Aorta (tissue), 5 donors: ENCODE results near the gene HS6ST3. TPM values are rescaled to one million over a fixed set of nuclear protein-coding genes. Genes with fewer than 3 reads are reported as not detected.

ENCODE experiments used
- ATAC-seq: fragments of 200-7000 bp; cut with Tn5 transposase; one replicate; pipeline ENCODE4 v1.9.1; 2022; ENCODE audit warnings: moderate library complexity; ENCODE audit not compliant: low FRiP score
- DNase-seq, 2 donors: peaks; one replicate each; pipeline ENCODE4 v3.0.0-alpha.2; 2020
- H3K27ac ChIP-seq, 2 donors: one replicate each; pipeline ENCODE4 v1.5.1; 2013; ENCODE audit warnings: low read length in 2 of 2, mild to moderate bottlenecking in 2 of 2, moderate library complexity in 2 of 2, control low read depth in 1 of 2, inconsistent platforms in 1 of 2, low read depth in 1 of 2
- H3K27me3 ChIP-seq, 2 donors: one replicate each; pipeline ENCODE4 v1.6.1; 2013; ENCODE audit warnings: control low read depth in 1 of 2, low read length in 1 of 2, mild to moderate bottlenecking in 1 of 2, moderate library complexity in 1 of 2; ENCODE audit not compliant: insufficient read depth in 2 of 2, control insufficient read depth in 1 of 2
- H3K36me3 ChIP-seq, 2 donors: one replicate each; pipeline ENCODE4 v1.6.1; 2013; ENCODE audit warnings: control low read depth in 1 of 2, low read length in 1 of 2, mild to moderate bottlenecking in 1 of 2; ENCODE audit not compliant: insufficient read depth in 2 of 2, control insufficient read depth in 1 of 2
- H3K4me1 ChIP-seq, 2 donors: one replicate each; pipeline ENCODE4 v1.6.1; 2013; ENCODE audit warnings: low read length in 2 of 2, control low read depth in 1 of 2, mild to moderate bottlenecking in 1 of 2, moderate library complexity in 1 of 2; ENCODE audit not compliant: insufficient read depth in 2 of 2, control insufficient read depth in 1 of 2
- H3K4me3 ChIP-seq, 2 donors: one replicate each; pipeline ENCODE4 v1.5.1; 2013; ENCODE audit warnings: low read length in 2 of 2, control low read depth in 1 of 2, mild to moderate bottlenecking in 1 of 2
- H3K9me3 ChIP-seq: one replicate; pipeline ENCODE4 v1.6.1; 2013; ENCODE audit warnings: mild to moderate bottlenecking, low read length; ENCODE audit not compliant: control insufficient read depth
- WGBS, 2 donors: extraction: QIAGEN DNeasy Blood & Tissue Kit; methylation state at CpG; one replicate each; pipeline ENCODE4 v1.1.7; 2013; 5-methylcytosine and 5-hydroxymethylcytosine counted together
- intact Hi-C, 2 donors: fragments of 100-400 bp; cut with DNase I; formaldehyde crosslinking; loops; one replicate each; pipeline versions ENCODE4 v1.14.2 to v1.15.0; 2022
- polyA plus RNA-seq, 2 donors: library from polyadenylated mRNA; stranded (reverse); fragments of 200-250 nt; gene quantifications; one replicate each; pipeline ENCODE4 v1.2.3, GENCODE V29; 2013
- total RNA-seq, 2 donors: library from RNA; stranded (reverse); fragmentation: NEBNext Ultra II Directional; extraction: Animal tissue kit (Norgen Biotek cat#: 25700); gene quantifications; one replicate each; pipeline ENCODE4 v1.2.1, GENCODE V29; 2021
- donor health status: healthy with polysubstance abuse.
- donor health status: Bipolar disorder and iron deficiency.
- donor health status: DM: no; HTN: no; CAD: no.
- donor health status: DM: no; HTN: no; CAD: no.
- donor health status: DM: yes; HTN: yes; CAD: no.

The HS6ST3 gene
- total and polyA plus RNA-seq, 4 donors: under 0.01 to 4.9 (median 0.34) TPM

DNA sequence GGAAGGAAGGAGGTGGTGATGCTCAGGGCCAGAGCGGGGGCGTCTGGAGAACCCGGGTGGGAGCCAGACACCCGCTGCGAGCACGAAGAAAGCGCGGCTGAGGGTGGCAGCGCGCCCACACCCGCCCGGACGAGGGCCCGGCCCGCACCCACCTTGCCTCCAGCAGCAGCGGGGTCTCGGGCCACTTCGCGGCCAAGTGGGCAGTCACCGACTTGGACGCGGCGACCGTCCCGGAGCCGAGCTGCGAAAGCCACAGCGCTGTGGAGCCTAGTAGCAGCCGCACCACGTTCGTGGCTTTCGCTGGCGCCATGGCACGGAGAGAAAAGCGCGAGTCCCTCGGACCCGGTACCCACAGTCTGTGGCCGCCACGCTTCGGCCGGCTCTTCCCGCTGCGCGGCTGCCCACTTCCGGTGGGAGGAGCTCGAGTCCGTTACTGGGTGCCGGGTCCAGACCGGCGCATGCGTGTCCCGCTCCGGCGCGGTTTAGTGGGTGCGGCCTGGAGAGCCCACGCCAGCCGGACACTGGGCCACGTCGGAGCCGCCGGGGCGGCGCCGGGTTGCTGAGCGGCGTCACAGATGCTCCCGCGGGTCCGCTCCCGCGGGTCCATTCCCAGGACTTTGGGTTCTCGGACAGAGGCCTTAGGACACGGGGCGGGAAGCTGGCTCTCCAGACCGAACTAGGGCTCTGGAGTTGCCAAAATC lies 36.8 kb upstream of the HS6ST3 start, which contains the start of gene UGGT2:
Gene UGGT2, minus strand, starts transcription at position 399 of the 701 bp plus-strand sequence. Its CDS starts 89 bp downstream, at position 310.
- Histone ChIP-seq H3K27me3 (no peaks in the 10 kb centered on the region), H3K36me3 (no peaks in the 10 kb centered on the region), H3K9me3 (no peaks in the 10 kb centered on the region), H3K4me1 (no peaks in the 10 kb centered on the region), H3K27ac (peak within 1 kb of the TSS; percentile 36 to 89), H3K4me3 (peak within 1 kb of the TSS; percentile 89 to 98)
- peak; percentile 96 to 99 for DNase-seq
- ATAC-seq: peak; percentile 100
- 0 to 1% methylated on average over 71 to 77 of the region's 77 CpGs for WGBS, 2 donors
- intact Hi-C loops: no loop called here

- no peak for ATAC-seq
These were observed 24.1 kb upstream of the HS6ST3 start for GRCh38 chr13:96065849-96066248.

GRCh38 chr13:96068729-96069128 lies 21.2 kb upstream of the HS6ST3 start:
- Histone ChIP-seq H3K9me3 (no peaks in the 10 kb centered on the region), H3K36me3 (no peaks in the 10 kb centered on the region), H3K27me3 (no peaks in the 10 kb centered on the region), H3K27ac (no peak overlapping the region), H3K4me1 (no peaks in the 10 kb centered on the region), H3K4me3 (no peak overlapping the region)
- ATAC-seq (no peak), DNase-seq (no peak)
- 51 to 57% methylated on average over 2 of the region's 2 CpGs for WGBS, 2 donors
- intact Hi-C loops: loop anchor here in 1 of 2 donors (10.0 kb wide), 1 partner anchor 54 kb away; no protein-coding TSS in a partner anchor

More at GRCh38 chr13:96065849-96066248, 24.1 kb upstream of the HS6ST3 start:
- no peak overlapping the region for H3K27ac ChIP-seq
- no peak overlapping the region for H3K4me3 ChIP-seq
- no peaks in the 10 kb centered on the region for H3K36me3 ChIP-seq
- intact Hi-C loops: loop anchor here in 1 of 2 donors (10.0 kb wide), 1 partner anchor 51 kb away; no protein-coding TSS in a partner anchor
- peaks cover 0 to 1% of the 10 kb centered on the region in 2 donors for H3K27me3 ChIP-seq
- no peaks in the 10 kb centered on the region for H3K9me3 ChIP-seq
- no peaks in the 10 kb centered on the region for H3K4me1 ChIP-seq
- DNase-seq: no peak
- 78 to 80% methylated on average over 2 of the region's 2 CpGs for WGBS, 2 donors

DNA sequence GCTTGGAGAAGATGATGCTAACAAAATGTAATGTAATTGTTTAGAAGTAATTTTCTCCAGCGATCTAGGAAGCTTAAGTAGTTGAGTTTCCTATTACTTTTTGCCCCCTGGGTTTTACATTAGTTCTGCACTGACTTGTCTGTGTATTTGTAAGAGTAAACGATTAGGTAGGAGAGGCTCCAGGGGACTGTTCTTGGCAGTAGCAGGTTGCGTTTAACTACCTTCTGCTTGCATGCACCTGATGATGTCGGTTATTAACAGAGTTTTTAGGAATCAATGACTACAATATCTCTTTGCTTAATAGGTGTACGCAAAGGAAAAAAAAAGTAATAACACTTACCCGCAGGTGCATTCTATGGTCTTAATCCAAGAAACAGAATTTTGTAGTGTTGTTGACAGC lies 18.4 kb upstream of the HS6ST3 start:
- no peak for ATAC-seq
- H3K36me3 ChIP-seq: no peaks in the 10 kb centered on the region

DNA sequence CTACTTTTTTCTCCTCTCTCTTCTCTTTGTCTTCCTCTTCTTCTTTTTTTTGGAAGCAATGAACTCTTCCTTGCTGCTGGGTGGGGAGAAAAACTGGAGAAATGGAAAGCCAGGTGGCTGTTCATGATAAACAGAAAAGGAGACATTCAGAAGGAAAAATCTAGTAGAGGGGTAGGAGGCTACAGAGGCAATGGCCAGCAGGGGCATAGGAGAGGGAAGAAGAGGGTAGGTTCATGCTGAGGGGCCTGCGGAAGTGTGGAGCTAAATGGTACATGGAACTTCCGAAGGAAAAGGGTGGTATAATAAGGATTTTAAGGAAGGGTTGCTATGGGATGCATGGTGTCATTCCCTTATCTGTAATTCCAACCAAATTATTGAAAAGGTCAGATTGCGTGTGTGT lies 17.5 kb upstream of the HS6ST3 start:
- H3K4me3 ChIP-seq: no peak overlapping the region
- no peaks in the 10 kb centered on the region for H3K27me3 ChIP-seq
- intact Hi-C loops: no loop called here
- no peaks in the 10 kb centered on the region for H3K9me3 ChIP-seq
- ATAC-seq: no peak
- no peaks in the 10 kb centered on the region for H3K4me1 ChIP-seq
- 88 to 95% methylated on average over 3 of the region's 3 CpGs for WGBS, 2 donors
- no peak overlapping the region for H3K27ac ChIP-seq
- H3K36me3 ChIP-seq: no peaks in the 10 kb centered on the region
- no peak for DNase-seq

More for the DNA sequence above, 18.4 kb upstream of the HS6ST3 start:
- Histone ChIP-seq H3K27me3 (no peaks in the 10 kb centered on the region), H3K4me1 (no peaks in the 10 kb centered on the region), H3K9me3 (no peaks in the 10 kb centered on the region), H3K4me3 (no peak overlapping the region), H3K27ac (no peak overlapping the region)
- 86 to 92% methylated on average over 6 of the region's 6 CpGs for WGBS, 2 donors
- intact Hi-C loops: no loop called here
- DNase-seq: no peak

- Histone ChIP-seq H3K27ac (no peak overlapping the region), H3K27me3 (peaks cover 0 to 2% of the 10 kb centered on the region in 2 donors), H3K4me1 (no peaks in the 10 kb centered on the region), H3K36me3 (no peaks in the 10 kb centered on the region), H3K4me3 (no peak overlapping the region), H3K9me3 (no peaks in the 10 kb centered on the region)
- DNase-seq: no peak
- intact Hi-C loops: loop anchor here in 1 of 2 donors (2.0 kb wide), 1 partner anchor 55 kb away; no protein-coding TSS in a partner anchor
- ATAC-seq: no peak
- WGBS, 2 donors: 58 to 67% methylated on average over 3 of the region's 3 CpGs
These were observed 13.9 kb upstream of the HS6ST3 start for GRCh38 chr13:96075953-96076543.

DNA sequence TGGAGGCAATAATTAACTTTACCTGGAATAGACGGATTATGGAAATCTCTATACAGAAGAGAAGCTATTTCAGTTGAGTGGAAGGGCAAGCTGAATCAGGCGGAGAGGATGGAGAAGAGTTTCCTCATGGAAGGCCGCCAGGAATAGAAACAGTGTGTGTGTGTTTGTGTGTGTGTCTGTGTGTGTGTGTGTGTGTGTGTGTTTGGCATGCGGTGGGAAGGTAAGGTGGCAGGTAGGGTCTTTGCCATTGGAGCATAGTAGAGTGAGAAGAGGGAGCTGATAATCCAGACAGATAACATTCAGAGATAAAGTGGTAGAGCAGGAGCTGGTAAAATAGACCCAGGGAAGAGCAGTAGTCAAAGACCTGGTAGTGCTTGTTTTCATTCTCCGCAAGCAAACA lies 9.2 kb upstream of the HS6ST3 start:
- H3K27ac ChIP-seq: no peak overlapping the region
- intact Hi-C loops: no loop called here
- H3K27me3 ChIP-seq: peaks cover 0 to 2% of the 10 kb centered on the region in 2 donors
- H3K9me3 ChIP-seq: peaks cover 2% of the 10 kb centered on the region
- H3K4me1 ChIP-seq: no peaks in the 10 kb centered on the region
- no peak for ATAC-seq
- DNase-seq: no peak
- H3K4me3 ChIP-seq: no peak overlapping the region
- no peaks in the 10 kb centered on the region for H3K36me3 ChIP-seq
- WGBS, 2 donors: 90 to 91% methylated on average over 5 of the region's 5 CpGs

DNA sequence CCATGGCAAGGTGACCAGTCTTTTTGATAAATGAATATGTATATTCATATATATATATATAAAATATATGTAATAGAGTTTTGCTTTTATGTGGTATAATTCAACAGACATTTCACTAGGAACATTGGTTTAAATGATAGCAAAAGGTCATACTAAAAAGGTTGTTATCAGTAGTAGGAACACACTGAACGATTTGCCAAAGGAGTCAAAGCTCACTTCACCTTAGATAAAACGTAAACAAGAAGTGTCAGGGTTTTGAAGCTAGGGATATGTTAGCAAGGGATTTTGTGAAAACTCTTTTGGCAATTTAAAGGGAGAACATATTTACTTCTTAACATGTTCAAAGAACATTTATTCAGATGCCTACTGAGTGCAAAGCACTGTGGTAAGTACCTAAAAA lies 8.0 kb upstream of the HS6ST3 start:
- Histone ChIP-seq H3K4me1 (no peaks in the 10 kb centered on the region), H3K27me3 (peaks cover 0 to 2% of the 10 kb centered on the region in 2 donors), H3K27ac (no peak overlapping the region), H3K4me3 (no peak overlapping the region), H3K36me3 (no peaks in the 10 kb centered on the region), H3K9me3 (peaks cover 2% of the 10 kb centered on the region)
- DNase-seq (no peak), ATAC-seq (no peak)
- 40 to 41% methylated on average over 2 of the region's 2 CpGs for WGBS, 2 donors
- intact Hi-C loops: no loop called here

- H3K4me1 ChIP-seq: no peaks in the 10 kb centered on the region
- ATAC-seq: no peak
- intact Hi-C loops: no loop called here
- peaks cover 0 to 2% of the 10 kb centered on the region in 2 donors for H3K27me3 ChIP-seq
- DNase-seq: no peak
- no peak overlapping the region for H3K4me3 ChIP-seq
- H3K9me3 ChIP-seq: peaks cover 2% of the 10 kb centered on the region
- H3K36me3 ChIP-seq: no peaks in the 10 kb centered on the region
- H3K27ac ChIP-seq: no peak overlapping the region
These were observed 7.3 kb upstream of the HS6ST3 start for GRCh38 chr13:96082640-96083039.
